HG02759 (cell line): ENCODE data around the gene PDE4B.
"Not testable (repeated sequence)": the region's sequence is repeated elsewhere in the genome, so short reads cannot be mapped to it uniquely, and the experiment has no call there.

Source experiments
- ATAC-seq: cut with Tn5 transposase; IDR thresholded peaks from one replicate; pipeline ENCODE4 v1.9.1; 2021; ENCODE audit warnings: mild to moderate bottlenecking, moderate library complexity; ENCODE audit not compliant: unreplicated experiment

PDE4B gene

GRCh38 chr1:66300280-66300971, 507.7 kb downstream of the PDE4B start:
- ATAC-seq: no peak

GRCh38 chr1:66300972-66301451, 508.3 kb downstream of the PDE4B start:
- peak; percentile 81 for ATAC-seq

GRCh38 chr1:66302184-66302742, 509.6 kb downstream of the PDE4B start:
- ATAC-seq: no peak

- no peak for ATAC-seq
Observed at GRCh38 chr1:66302815-66303214, 510.1 kb downstream of the PDE4B start.

GRCh38 chr1:66303646-66304045, 511.0 kb downstream of the PDE4B start:
- ATAC-seq: no peak

GRCh38 chr1:66304128-66304527, 511.4 kb downstream of the PDE4B start:
- ATAC-seq: no peak

GRCh38 chr1:66305927-66306326, 513.2 kb downstream of the PDE4B start:
- no peak for ATAC-seq

- ATAC-seq: no peak
Observed at GRCh38 chr1:66309006-66309741, 516.5 kb downstream of the PDE4B start.

- no peak for ATAC-seq
Observed at GRCh38 chr1:66311092-66311491, 518.4 kb downstream of the PDE4B start.

- ATAC-seq: no peak
Observed at GRCh38 chr1:66311628-66312027, 518.9 kb downstream of the PDE4B start.

- ATAC-seq: no peak
Observed at GRCh38 chr1:66312271-66312990, 519.7 kb downstream of the PDE4B start.

- ATAC-seq: no peak
Observed at GRCh38 chr1:66313429-66313828, 520.7 kb downstream of the PDE4B start.

GRCh38 chr1:66315671-66316070, 523.0 kb downstream of the PDE4B start:
- no peak for ATAC-seq

GRCh38 chr1:66316464-66317247, 524.0 kb downstream of the PDE4B start:
- peak; percentile 74 for ATAC-seq

- ATAC-seq: no peak
Observed at GRCh38 chr1:66317248-66317515, 524.5 kb downstream of the PDE4B start.

GRCh38 chr1:66320231-66320630, 527.5 kb downstream of the PDE4B start:
- ATAC-seq: no peak

- not testable (repeated sequence) for ATAC-seq
Observed at GRCh38 chr1:66322462-66322861, 529.8 kb downstream of the PDE4B start.

GRCh38 chr1:66323958-66324625, 531.4 kb downstream of the PDE4B start:
- ATAC-seq: no peak

GRCh38 chr1:66325594-66326380, 533.1 kb downstream of the PDE4B start:
- ATAC-seq: no peak
